ENCODE data around the gene ROBO1. TPM values are rescaled to one million over a fixed set of nuclear protein-coding genes. Genes with fewer than 3 reads are reported as not detected.

Gene ROBO1
- total RNA-seq, 1 donor from 2014 or later, result 31.7 TPM

DNA sequence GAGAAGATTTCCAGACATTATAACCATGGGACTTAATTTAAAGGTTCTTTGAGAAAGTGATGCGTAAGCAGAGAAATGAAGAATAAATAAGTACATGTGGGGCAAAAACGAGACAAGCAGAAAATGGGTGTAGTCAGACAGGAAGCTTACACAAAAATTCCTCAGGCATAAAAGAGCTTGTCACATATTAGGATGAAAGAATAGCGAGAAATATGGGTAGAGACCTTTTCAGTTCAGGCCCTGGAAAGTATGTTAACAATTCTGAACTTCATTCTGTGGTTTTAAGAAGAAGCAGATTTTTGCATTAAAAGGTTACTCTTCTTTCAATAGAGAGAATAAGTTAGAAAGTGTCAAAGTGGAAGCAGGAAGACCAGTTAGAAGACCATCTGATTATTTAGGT is 352.4 kb downstream of the ROBO1 start:
- Histone ChIP-seq H3K27me3 (ENCODE audit: control insufficient read depth, insufficient read depth, low read length) (no peaks in the 10 kb centered on the region), H3K36me3 (ENCODE audit: control insufficient read depth, insufficient read depth, low read length) (no peaks in the 10 kb centered on the region), H3K4me3 (ENCODE audit: low read depth, low read length) (no peak overlapping the region)
- TF ChIP-seq, protein P1, sequence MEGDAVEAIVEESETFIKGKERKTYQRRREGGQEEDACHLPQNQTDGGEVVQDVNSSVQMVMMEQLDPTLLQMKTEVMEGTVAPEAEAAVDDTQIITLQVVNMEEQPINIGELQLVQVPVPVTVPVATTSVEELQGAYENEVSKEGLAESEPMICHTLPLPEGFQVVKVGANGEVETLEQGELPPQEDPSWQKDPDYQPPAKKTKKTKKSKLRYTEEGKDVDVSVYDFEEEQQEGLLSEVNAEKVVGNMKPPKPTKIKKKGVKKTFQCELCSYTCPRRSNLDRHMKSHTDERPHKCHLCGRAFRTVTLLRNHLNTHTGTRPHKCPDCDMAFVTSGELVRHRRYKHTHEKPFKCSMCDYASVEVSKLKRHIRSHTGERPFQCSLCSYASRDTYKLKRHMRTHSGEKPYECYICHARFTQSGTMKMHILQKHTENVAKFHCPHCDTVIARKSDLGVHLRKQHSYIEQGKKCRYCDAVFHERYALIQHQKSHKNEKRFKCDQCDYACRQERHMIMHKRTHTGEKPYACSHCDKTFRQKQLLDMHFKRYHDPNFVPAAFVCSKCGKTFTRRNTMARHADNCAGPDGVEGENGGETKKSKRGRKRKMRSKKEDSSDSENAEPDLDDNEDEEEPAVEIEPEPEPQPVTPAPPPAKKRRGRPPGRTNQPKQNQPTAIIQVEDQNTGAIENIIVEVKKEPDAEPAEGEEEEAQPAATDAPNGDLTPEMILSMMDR (IDR thresholded peaks at IDR 0.05; ENCODE audit: insufficient read depth, low read length, poor library complexity, severe bottlenecking), result no peak
- no peak for DNase-seq (ENCODE audit: low read depth)

DNA sequence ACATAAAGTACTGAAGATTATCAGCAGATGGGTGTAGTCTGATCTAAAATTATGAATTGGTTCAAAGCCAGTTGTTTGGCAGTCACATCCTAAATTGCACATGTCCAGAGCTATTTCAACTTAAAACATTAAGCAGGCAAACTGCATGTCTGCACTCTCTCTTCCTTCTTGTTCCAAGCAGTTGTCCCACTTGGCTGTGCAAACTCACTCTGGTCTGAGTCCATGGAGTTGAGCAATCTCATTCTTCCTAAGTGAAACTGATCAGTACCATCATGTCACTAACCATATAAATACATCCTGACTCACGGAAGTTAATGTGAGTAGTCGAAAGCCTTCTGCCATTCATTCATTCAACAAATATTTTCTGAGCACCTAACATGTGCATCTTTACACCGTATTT is 353.0 kb downstream of the ROBO1 start:
- TF ChIP-seq, protein P1 (IDR thresholded peaks at IDR 0.05; ENCODE audit: insufficient read depth, low read length, poor library complexity, severe bottlenecking), result no peak
- H3K4me3 ChIP-seq (ENCODE audit: low read depth, low read length), result no peak overlapping the region
- H3K27me3 ChIP-seq (ENCODE audit: control insufficient read depth, insufficient read depth, low read length), result no peaks in the 10 kb centered on the region
- no peaks in the 10 kb centered on the region for H3K36me3 ChIP-seq (ENCODE audit: control insufficient read depth, insufficient read depth, low read length)
- DNase-seq (ENCODE audit: low read depth), result no peak

DNA sequence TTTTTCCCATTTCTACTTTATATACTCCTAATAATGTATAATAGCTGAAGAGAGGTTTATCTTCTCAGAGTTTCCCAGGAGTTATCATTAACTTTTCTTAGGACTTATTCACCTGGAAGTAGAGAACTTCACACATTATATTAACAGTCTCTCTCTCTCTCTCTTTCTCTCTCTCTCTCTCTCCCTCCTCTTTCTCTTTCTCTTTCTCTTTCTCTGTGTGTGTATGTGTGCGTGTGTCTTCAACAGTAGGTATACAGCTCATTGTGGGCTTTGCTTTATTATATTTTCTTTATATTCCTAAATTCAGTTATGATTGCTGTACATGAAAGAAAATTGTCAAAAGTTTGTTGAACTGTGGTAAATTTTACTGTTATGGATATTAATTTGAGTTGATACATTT is 353.8 kb downstream of the ROBO1 start:
- Histone ChIP-seq H3K36me3 (ENCODE audit: control insufficient read depth, insufficient read depth, low read length) (no peaks in the 10 kb centered on the region), H3K4me3 (ENCODE audit: low read depth, low read length) (no peak overlapping the region), H3K27me3 (ENCODE audit: control insufficient read depth, insufficient read depth, low read length) (no peaks in the 10 kb centered on the region)
- TF ChIP-seq, protein P1 (IDR thresholded peaks at IDR 0.05; ENCODE audit: insufficient read depth, low read length, poor library complexity, severe bottlenecking), result no peak
- DNase-seq (ENCODE audit: low read depth), result no peak

DNA sequence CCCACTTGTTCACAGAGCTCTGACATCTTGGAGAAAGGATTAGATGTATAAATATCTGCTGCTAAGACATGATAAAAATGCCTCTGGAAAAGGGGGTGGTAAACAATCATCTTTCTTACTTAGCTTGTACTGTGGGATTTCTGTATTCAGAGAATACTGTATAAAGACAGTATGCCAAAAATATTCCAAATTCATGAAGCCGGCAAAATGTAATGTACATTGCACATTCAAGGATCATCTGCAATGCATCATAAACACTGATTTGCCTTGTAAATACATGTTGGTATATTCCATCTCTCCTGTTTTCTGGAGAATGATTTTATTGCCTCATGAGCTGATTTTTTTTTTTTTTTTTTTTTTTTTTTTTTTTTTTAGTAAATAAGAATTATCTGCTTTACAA is 355.3 kb downstream of the ROBO1 start:
- Histone ChIP-seq H3K36me3 (ENCODE audit: control insufficient read depth, insufficient read depth, low read length) (no peaks in the 10 kb centered on the region), H3K27me3 (ENCODE audit: control insufficient read depth, insufficient read depth, low read length) (no peaks in the 10 kb centered on the region), H3K4me3 (ENCODE audit: low read depth, low read length) (no peak overlapping the region)
- no peak for DNase-seq (ENCODE audit: low read depth)
- TF ChIP-seq, protein P1 (IDR thresholded peaks at IDR 0.05; ENCODE audit: insufficient read depth, low read length, poor library complexity, severe bottlenecking), result no peak

DNA sequence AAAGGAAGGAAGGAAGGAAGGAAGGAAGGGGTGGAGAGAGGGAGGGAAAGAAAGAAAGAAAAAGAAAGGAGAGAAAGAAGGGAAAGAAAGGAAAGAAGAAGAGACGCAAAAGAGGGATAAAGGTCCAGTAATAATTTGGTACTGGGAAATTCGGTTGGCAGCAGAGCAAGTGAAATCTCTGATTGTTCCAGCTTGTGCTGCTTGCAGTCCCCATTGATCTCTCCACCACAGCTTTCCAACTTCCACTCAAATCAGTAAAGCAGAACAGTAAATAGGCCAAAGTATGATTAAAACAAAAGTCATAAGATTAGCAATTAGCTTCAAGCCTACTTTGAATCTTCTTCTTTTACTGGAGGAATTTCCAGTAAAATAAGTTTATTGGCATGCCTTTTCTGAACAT is 357.2 kb downstream of the ROBO1 start:
- TF ChIP-seq, protein P1 (IDR thresholded peaks at IDR 0.05; ENCODE audit: insufficient read depth, low read length, poor library complexity, severe bottlenecking), result no peak
- Histone ChIP-seq H3K27me3 (ENCODE audit: control insufficient read depth, insufficient read depth, low read length) (no peaks in the 10 kb centered on the region), H3K36me3 (ENCODE audit: control insufficient read depth, insufficient read depth, low read length) (no peaks in the 10 kb centered on the region), H3K4me3 (ENCODE audit: low read depth, low read length) (no peak overlapping the region)
- no peak for DNase-seq (ENCODE audit: low read depth)

DNA sequence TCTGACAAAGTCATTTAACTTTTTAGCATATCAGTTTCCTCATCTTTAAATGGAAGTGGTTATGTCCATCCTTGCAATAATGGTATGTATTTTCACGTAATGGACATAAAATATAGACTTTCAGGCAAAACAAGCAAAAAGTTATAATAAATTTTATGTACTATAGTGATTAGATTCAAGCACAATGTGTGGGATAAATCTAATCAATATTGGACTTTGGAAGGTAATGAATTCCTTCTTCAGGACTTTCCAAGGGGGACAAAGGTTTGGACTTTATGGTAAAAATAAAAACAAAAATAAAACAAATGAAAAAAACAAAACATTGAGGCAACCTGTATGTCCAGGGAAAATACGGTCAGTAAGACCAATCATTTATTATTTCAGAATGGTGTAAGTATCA is 357.7 kb downstream of the ROBO1 start:
- TF ChIP-seq, protein P1 (IDR thresholded peaks at IDR 0.05; ENCODE audit: insufficient read depth, low read length, poor library complexity, severe bottlenecking), result no peak

More for the DNA sequence above, 357.7 kb downstream of the ROBO1 start:
- no peak for DNase-seq (ENCODE audit: low read depth)
- H3K4me3 ChIP-seq (ENCODE audit: low read depth, low read length), result no peak overlapping the region
- H3K36me3 ChIP-seq (ENCODE audit: control insufficient read depth, insufficient read depth, low read length), result no peaks in the 10 kb centered on the region
- no peaks in the 10 kb centered on the region for H3K27me3 ChIP-seq (ENCODE audit: control insufficient read depth, insufficient read depth, low read length)
